Measurements from ENCODE around the gene HELZ2.

The HELZ2 gene

DNA sequence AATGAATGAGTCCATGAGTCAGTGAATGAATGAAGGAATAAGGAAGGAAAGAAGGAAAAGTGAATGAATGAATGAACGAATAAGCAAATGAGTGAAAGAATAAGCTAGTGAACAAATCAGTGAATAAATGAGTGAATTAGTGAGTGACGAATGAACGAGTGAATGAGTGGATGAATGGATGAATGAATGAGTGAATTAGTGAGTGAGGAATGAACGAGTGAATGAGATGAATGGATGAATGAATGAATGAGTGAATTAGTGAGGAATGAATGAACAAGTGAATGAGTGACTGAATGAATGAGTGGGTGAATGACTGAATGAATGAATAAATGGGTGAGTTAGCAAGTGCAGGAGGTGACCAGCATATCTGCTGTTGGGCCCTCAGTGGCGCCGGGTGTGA is 30.3 kb downstream of the HELZ2 start:
- intact Hi-C loops (cut with DNase I), result no loop called here
- no peak for DNase-seq

DNA sequence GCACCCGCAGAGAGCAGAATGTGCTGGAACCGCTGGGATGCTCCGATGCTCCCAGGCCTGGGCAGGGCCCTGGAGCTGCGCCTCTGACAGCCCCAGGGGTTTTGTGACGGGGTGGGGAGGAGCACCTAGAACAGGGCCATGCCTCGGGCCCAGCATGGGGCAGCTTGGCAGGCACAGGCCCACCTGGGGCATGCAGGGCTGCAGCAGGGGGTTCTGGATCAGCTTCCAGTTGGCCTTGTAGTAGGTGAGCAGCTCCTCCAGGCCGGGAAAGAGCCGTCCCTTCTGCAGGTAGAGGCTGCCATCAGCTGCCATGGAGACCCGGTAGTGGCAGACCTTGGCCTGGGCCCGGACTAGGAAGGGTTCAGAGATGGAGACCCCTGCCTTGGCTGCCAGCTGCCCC is 30.9 kb downstream of the HELZ2 start:
- no peak for DNase-seq
- intact Hi-C loops (cut with DNase I), result no loop called here

DNA sequence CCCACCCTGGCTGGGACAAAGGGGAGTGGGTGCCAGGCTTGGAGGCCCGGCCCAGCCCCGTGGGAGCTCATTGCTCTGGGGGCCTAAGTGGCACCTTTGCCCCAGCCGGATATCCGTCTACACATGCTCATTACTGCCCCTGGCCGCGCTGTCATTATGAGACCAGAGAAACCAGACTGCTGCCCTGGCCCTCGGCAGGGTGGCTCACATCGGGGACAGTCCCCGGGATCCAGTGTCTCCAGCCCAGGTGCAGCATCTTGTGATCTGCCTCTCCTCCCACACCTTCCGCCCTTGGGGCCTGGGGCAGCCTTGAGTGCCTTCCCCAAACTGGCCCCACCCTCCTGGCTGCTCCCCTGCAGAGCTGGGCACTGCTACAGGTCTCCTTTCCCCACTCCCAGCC is 31.3 kb downstream of the HELZ2 start:
- no peak for DNase-seq
- intact Hi-C loops (cut with DNase I), result no loop called here

DNA sequence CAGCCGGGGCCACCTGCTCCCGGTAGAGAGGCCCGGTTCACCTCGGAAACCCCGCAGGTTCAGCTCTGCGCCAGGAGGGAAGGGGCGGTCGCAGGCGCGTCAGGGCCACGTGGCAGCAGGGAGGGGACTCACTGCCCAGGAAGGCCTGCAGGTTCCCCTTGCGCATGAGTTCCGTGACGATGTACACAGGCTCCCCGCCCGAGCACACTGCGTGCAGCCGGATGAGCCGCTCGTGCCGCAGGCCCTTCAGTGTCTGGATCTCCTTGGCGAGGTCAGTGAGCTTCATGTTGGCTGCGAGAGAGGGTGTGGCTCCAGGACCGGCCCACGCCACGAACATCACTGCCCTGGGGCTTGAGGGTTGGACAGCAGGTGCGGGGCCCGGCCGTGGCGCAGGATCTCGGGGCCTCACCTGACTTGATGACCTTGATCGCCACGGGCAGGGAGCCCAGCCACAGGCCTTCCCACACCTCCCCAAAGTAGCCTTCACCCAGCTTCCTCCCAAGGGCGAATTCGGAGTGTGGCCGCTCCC is 31.9 kb downstream of the HELZ2 start:
- intact Hi-C loops (cut with DNase I), result no loop called here
- no peak for DNase-seq

DNA sequence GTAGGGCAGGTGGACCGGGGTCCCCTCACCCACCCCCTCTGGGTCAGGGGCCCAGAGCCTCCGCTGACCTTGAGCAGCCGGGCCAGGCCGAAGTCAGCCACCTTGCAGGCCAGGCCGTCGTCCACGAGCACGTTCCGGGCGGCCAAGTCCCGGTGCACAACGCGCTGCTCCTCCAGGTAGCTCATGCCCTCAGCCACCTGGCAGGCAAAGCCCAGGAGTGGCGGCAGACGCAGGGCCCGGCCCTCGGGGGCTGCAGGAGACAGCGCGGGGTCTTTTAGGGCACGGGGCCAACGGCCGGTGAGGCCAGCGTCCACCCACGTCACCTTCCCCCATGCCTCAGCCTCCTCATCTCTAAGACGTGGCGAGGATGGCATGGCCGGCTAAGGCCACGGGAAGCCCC is 32.7 kb downstream of the HELZ2 start:
- intact Hi-C loops (cut with DNase I), result no loop called here
- no peak for DNase-seq

DNA sequence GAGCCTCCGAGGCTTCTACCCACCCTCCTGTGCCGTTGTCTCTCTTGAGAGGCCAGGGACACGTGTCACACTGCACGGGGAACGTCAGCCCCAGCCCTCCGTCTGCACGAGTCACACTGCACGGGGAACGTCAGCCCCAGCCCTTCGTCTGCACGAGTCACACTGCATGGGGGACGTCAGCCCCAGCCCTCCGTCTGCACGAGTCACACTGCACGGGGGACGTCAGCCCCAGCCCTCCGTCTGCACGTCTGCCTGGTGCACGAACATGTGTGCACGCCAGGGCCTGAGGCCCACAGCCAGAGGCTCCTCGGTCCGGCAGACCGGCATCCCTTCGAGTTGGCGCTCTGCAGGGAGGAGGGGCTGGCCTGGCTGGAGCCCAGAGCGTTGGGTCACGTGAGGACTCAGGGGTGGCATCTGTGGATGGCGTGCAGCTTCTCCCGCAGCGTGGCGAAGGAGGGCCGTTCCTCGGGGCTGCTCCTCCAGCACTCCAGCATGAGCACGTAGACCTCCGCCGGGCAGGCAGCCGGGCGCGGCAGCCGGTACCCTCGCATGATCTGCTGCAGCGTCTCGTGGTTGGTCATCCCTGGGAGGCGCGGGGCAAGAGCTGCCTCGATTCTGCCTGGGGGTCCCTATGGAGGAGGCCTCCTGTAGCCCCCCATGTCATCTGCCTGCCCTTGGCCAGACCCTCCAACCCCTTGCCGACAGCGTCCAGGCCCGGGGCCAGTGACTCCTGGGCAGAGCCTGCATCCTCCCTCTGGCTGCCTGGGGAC is 33.4 kb downstream of the HELZ2 start:
- DNase-seq, result peak in 7 of 10 donors; percentile 30 to 92 (median 56)
- intact Hi-C loops (cut with DNase I), result no loop called here

DNA sequence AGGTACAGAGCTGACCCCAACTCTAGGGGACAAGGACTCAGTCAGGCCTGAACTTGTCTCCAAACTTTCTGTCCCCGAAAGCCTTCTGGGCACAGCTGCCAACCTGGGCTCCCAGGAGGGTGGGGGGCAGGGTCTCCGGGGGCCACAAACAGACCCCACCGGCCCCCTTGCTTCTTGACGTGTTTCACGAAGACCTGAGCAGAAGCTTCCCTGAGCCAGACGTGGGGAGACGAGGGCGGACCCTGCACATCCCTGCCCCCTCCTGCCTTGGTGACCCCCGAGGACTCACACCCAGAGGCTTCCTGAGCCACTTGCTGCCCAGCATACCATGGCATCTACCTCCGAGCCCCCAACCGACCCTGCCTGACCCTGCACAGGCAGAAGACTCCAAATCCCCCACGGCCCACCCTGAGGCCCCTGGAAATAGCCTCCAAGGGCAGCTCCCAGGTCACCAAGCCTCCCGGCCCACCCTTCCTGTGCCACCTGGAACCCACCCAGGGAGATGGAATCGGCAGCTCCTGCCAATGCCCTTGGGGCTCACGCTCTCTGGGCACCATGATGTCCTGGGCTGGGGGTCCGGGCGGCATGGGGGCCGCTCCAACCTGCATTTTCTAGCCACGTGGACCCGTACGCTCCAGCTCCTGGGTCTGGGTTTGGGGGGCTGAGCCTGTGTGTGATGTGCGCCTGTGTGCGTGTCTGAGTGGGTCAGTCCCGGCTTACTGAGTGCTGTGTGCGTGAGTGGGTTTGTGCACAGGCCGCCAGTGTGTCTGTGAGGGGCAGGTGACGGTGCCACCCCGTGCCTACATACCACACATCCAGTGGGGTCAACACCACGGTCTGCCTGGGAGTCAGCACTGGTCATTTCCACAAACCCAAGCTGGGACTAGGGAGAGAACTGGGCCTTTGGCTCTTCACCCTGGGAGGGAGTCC is 34.3 kb downstream of the HELZ2 start:
- intact Hi-C loops (cut with DNase I), result loop anchor here (2.0 kb wide), 1 partner anchor 325 kb away; the partner anchor contains the start of gene TPD52L2
- no peak for DNase-seq

DNA sequence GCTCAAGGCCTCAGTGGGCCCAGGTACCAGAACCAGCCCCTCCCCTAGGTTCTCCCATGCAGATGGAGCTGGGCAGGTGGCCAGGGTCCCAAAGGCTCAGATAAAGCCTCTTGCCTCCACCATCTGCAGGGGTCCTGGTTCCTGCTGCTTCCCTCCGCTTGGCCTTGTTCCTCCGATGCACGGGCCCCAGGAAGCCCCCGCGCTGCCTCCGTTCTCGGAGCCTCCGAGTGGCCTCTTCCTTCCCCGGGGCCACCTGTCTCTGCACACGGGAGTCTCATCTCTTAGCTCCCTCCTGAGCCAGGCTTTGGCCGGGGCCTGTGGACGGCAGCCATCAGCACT is 35.0 kb downstream of the HELZ2 start:
- DNase-seq, result no peak
- intact Hi-C loops (cut with DNase I), result loop anchor here (2.0 kb wide), 1 partner anchor 326 kb away; the partner anchor contains the start of gene TPD52L2

DNA sequence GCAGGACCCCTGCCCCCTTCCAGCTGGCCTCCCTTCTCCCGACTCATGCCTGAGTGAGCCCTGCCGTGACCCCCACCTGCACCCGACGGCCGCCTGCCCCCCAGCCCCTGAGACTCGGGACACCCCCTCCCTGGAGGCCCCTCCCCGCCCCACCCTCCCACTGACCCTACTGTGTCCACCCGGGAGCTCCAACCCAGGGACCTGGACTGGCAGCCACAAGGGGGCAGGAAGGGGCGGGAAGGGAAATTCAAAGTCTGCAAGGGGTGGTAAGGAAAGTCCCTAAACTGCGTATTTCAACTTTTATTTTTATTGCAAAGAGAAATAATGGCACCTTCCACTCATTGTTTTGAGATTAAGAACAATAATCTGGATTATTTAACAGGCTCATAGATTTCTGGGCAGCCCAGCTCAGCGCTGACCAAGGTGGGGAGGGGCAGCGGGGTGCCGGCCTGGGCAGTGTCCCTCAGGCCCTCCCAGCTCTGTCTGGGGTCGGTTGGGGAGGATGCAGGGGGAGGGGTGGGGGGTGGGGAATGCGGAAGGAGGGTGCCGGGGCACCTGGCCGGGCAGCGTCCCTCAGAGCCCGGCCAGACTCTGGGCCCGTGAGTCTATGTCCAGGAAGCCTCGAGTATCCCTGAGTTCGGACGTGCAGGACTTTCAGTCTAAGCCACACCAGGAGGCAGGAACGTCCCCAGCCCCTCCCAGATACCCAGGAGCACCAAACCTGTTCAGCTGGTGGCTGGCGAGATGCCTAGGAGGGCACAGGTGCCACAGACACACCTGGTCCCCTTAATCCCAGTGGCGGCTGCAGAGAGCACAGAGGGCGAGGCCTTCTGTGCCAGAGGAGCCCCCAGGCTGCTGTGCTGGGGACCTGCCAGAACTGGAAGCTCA is 35.6 kb downstream of the HELZ2 start:
- DNase-seq, result no peak
- intact Hi-C loops (cut with DNase I), result loop anchor here (1.0 to 2.0 kb wide), 2 partner anchors 326 to 435 kb away; partner anchors contain the start of gene TPD52L2

DNA sequence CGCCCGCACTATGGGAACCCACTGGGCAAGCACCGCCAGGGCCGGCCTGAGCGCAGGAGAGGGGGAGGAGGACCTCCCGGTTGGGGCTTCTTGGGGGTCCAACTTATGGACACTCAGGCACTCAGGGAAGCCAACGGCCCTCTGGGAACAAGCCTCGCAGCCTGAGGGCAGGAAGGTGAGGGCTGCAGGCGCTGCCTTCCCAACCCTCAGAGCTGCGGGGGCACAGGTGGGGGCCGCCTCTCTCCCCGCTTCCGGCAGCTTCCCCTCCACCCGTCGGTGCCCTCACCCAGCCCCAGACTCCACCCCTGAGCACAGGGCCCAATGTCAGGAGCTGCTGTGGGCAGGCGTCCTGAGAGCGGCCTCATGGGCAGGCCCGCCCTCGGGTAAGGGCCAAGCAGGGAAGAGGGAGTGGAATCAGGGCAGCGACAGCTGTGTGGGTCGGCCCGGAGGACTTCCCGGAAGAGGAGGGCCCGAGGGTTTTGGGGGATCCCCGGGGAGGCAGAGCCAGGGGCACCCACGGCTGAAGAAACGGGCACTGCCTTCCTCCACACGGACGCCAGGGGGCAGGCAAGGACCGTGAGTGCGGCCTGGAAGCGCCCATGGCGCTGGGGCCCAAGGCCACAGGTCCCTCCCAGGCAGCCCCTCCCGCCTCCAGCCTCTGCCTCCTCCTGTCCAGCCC is 36.4 kb downstream of the HELZ2 start:
- peak; percentile 47 to 96 (median 73) for DNase-seq
- intact Hi-C loops (cut with DNase I), result loop anchor here (1.0 to 2.0 kb wide), 2 partner anchors 327 to 436 kb away; partner anchors contain the start of gene TPD52L2

DNA sequence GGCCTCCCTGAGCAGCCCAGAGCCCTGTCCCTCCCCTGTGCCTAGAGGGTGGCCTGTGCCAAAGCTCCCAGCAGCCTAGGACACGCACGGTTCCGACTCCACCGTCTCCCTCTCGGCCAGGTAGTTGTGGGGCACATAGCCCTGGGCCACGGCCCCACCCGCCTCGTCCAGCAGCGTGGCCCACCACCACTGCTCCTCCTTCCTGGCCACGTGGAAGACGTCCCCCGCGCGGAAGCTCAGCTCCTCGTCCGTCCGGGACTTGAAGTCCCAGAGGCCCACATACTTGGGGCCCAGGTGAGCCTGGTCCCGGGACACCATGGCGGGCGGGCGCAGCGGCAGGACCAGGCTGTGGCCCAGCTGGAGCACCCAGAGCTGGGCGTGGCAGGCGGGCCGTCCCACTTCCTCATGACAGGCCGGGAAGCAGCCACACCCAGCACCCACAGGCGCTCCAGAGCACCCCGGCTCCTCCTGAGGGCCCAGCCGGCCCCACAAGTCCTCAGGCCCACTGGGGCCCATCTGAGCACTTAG is 37.0 kb downstream of the HELZ2 start, which contains the start of gene PTK6:
Gene PTK6 (minus strand): TSS at position 380 of the 528 bp plus-strand sequence. CDS start 62 bp downstream, at position 318.
- peak in 1 of 10 donors; percentile 9 for DNase-seq
- intact Hi-C loops (cut with DNase I), result no loop called here

DNA sequence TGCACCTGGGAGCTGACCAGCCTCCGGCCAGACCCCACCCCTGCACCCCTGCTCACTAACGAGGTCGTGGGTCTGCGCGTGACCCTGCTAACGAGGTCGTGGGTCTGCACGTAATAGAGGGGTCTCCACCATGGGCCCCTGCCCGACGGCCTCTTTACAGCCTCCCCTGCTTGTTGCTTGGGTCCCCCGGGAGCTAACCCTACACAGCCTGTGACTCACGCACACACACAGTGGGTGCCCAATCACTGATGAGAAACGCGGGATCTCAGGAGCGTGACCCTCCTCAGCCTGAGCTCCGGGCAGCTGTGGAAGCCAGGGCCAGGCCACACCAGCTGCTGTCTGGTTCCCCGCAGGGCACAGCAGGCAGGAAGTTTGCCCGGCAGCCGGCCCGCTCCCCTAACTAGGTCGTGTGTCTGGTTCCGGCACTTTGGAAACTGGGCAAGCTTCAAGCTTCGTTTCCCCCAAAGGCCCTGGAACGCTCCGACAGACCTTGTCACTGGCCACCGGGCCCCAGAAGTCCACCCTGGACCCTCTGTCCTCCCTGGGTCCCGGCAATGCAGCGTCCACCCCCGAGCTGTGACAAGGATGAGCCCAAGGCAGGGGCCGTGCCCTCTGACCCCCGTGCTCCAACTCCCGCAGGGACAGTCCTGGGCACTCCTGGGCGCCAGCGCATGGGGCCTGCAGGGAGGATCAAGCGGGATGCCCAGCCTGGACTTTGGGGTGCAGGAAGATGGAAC is 37.6 kb downstream of the HELZ2 start:
- intact Hi-C loops (cut with DNase I), result no loop called here
- peak in 1 of 10 donors; percentile 7 for DNase-seq

DNA sequence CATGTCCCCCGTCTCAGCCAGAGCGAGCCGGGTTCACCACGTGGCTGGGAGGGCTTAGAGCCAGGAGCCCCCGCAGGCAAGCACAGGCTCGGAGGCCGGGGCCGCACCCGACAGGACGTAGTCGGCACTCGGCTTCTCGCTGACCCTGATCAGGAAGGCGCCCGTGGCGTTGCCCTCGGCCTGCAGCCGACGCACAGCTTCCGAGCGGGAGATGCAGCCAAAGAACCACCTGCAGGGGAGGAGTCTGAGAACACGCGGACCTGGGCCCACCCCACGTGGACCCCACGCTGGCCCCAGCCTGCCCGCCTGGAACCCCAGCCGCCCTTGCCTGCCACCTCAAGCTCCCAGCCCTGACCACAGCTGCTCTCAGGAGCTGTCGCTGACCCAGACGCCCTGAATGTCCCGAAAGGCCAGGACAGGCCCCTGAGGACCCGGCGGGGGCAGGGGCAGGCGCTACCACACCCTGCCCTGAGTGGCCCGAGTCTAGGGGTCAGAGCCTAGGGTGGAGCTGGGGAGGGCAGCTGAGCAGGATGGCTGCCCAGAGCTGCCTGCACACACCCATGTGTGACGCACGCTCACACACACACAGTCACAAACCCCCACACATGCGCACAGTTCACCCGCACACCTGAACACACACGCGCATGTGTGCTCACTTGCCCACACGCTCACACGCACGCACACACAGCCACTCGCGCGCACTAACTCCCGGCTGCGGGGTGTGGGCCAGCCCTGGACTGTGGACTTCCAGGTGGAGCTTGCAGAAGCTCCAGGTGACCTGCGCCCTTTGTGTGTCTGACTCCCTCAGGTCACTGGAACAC is 39.0 kb downstream of the HELZ2 start:
- intact Hi-C loops (cut with DNase I), result no loop called here
- DNase-seq, result peak in 5 of 10 donors; percentile 5 to 82 (median 59)

DNA sequence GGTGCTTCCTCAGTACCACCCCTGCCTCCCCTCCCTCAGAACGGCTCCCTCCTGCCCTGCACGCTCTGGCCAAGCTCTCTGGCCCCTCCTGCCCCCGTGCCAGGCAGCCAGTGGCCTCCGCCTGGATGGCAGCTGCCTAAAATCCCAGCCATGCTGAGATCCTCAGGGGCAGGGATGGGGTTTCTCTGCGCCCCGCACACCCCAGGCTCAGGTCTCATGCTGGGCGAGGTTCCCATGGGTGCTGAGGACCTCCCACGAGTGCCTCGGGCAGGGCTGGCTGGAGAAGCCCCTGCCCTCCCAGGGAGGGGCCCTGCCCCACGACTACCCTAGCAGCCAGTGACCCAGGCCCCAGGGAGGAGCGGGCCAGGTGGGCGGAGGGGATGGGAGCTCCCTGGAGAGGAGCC is 39.6 kb downstream of the HELZ2 start:
- intact Hi-C loops (cut with DNase I), result no loop called here
- DNase-seq, result peak in 1 of 10 donors; percentile 70

DNA sequence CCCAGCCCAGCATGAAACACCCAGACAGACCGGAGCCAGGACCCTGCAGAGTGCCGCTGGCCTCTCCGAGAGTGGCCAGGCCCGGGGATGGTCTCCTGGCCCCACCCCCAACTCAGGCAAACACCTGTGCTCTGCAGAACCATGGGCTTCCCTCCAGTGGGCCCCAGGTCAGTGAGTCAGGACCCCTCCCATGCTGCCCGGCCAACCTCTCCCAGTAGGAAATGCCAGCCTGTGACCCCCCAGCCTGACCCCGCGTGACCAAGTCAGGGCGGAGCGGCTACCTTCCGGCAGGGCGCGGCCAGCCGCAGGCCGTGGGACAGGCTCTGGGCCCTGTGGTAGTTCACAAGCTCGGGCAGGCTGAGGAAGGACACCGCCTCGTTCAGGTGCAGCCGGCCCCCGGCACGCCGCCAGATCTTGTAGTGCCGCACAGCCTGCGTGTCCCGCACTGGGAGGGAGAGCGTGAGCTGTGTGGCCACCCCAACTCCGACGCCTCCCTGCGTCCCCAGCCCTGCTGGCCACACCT is 40.1 kb downstream of the HELZ2 start:
- intact Hi-C loops (cut with DNase I), result no loop called here

DNA sequence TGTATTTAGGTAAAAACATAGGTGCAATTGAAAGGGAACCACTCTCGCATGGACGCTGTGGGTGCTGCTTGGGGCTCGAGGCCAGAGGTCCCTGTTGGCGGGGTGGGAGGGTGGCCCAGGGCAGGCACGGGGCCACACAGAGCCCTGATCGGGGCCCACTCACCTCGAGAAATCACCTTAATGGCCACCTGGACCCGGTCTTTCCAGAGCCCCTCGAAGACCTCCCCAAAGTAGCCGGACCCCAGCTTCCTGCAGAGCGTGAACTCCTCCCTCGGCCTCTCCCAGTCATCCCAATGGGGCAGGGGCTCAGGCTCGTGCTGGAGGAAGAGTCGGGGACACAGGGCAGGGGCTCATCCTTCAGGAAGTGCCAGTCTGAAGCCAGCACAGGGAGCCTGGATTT is 40.7 kb downstream of the HELZ2 start:
- intact Hi-C loops (cut with DNase I), result no loop called here
- peak in 4 of 10 donors; percentile 6 to 55 (median 26) for DNase-seq

More for the DNA sequence above, 40.1 kb downstream of the HELZ2 start:
- DNase-seq, result peak in 4 of 10 donors; percentile 3 to 86 (median 45)

DNA sequence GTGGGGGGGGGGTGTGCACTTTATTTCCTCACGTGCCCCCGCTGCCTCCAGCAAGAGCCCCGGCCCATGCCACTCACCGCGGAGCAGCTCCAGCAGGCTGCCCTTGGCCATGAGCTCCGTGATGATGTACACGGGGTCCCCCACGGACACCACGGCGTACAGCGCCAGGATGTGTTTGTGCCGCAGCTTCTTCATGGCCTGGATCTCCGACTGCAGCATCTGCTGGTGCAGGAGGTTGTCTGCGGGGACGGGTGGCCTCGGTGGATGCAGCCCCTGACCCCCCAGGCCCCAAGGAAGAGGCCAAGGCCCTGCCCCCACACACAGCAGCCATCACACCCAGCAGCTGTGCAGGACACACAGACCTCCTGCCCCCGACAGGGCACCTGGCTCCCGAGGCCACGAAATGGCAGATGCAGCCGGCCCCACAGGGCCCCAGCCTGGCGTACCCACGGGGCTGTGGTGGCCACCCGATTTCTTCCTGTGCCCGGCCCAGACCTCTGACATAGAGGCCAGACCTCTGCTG is 41.5 kb downstream of the HELZ2 start:
- intact Hi-C loops (cut with DNase I), result no loop called here

More for the DNA sequence above, 41.5 kb downstream of the HELZ2 start:
- peak in 4 of 10 donors; percentile 3 to 74 (median 60) for DNase-seq

All from posterior cingulate gyrus (tissue), 11 donors.